Left cardiac atrium (tissue), 4 donors: ENCODE results near the gene SP140. TPM values are rescaled to one million over a fixed set of nuclear protein-coding genes. Genes with fewer than 3 reads are reported as not detected.
A peak's percentile ranks its signal among the peaks of the same experiment; 100 is the strongest.
"Not testable (repeated sequence)": the region's sequence is repeated elsewhere in the genome, so short reads cannot be mapped to it uniquely, and the experiment has no call there.

ENCODE experiments used
- ATAC-seq, 2 donors: fragments of 200-7000 bp; cut with Tn5 transposase; one replicate each; pipeline ENCODE4 v1.9.1; 2020; ENCODE audit warnings: mild to moderate bottlenecking in 2 of 2, moderate library complexity in 2 of 2
- DNase-seq: peaks from one replicate; pipeline ENCODE4 v3.0.0-alpha.2; 2020
- intact Hi-C, 2 donors: fragments of 100-400 bp; cut with DNase I; formaldehyde crosslinking; loops; one replicate each; pipeline versions ENCODE4 v1.14.1 to v1.15.1; 2022 to 2023
- total RNA-seq, 2 donors: library from RNA; stranded (reverse); fragmentation: NEBNext Ultra II Directional; extraction: Animal tissue kit (Norgen Biotek cat#: 25700); gene quantifications; one replicate each; pipeline ENCODE4 v1.2.1, GENCODE V29; 2021
- donor health status: DM: no; HTN: yes; CAD: no.
- donor health status: DM: no; HTN: yes; CAD: no; lungs with severe emphysema.
- donor health status: DM: yes; HTN: yes; CAD: no.
- donor health status: Dilated cardiomyopathy.

The SP140 gene
- total RNA-seq, 2 donors from 2014 or later, result 0.99 to 1.1 TPM

GRCh38 chr2:230318190-230319121 lies 92.9 kb downstream of the SP140 start:
- DNase-seq (no peak), ATAC-seq (no peak)
- intact Hi-C loops, result no loop called here

DNA sequence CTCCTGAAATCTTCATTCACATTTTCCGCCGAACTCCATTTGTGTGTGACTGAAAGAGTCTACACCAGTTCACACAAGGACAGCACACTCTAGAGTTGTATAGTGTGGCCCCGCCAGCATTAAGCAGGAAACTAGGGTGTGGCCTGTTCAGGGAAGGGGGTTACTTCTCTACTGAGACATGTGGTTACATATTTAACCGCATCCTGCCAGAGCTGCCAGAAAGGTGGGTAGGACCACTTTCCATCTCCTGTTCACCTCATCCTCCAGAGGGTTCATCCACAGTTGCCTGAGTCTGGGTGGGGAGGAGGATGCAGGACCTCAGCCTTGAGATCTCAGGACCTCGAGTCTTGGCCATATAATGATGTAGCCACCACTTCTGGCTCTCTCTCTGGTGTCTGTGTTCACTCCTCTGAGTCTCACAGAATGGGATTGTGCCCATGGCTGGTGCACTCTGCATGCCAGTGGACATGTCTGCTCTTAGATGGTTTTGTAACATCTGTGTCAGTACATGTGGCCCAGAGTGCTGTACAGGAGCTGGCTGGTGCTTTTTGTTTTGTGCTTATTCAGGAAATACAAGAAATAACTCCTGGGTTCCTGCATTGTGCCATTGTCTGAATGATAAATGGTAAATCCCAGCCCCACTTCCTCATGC lies 93.8 kb downstream of the SP140 start:
- intact Hi-C loops, result no loop called here
- ATAC-seq (peak; percentile 80 to 81), DNase-seq (no peak)

GRCh38 chr2:230321031-230321430 lies 95.5 kb downstream of the SP140 start:
- no peak for DNase-seq
- intact Hi-C loops, result no loop called here
- no peak for ATAC-seq

GRCh38 chr2:230322561-230323384 lies 97.2 kb downstream of the SP140 start:
- intact Hi-C loops, result no loop called here
- ATAC-seq (no peak), DNase-seq (no peak)

- DNase-seq (no peak), ATAC-seq (no peak)
- intact Hi-C loops, result no loop called here
Measured at GRCh38 chr2:230323385-230324106, 98.0 kb downstream of the SP140 start.

GRCh38 chr2:230324503-230324902 lies 99.0 kb downstream of the SP140 start:
- ATAC-seq, result no peak
- DNase-seq, result no peak
- intact Hi-C loops, result no loop called here

- intact Hi-C loops, result no loop called here
- DNase-seq, result no peak
- no peak for ATAC-seq
Measured at GRCh38 chr2:230325316-230326243, 100.0 kb downstream of the SP140 start.

GRCh38 chr2:230326453-230327417 lies 101.2 kb downstream of the SP140 start, which contains the start of gene SP140L:
Gene SP140L (plus strand): TSS chr2:230327193. CDS start chr2:230327270, 77 bp downstream.
- peak; percentile 97 for ATAC-seq
- intact Hi-C loops, result no loop called here
- DNase-seq, result peak; percentile 79

DNA sequence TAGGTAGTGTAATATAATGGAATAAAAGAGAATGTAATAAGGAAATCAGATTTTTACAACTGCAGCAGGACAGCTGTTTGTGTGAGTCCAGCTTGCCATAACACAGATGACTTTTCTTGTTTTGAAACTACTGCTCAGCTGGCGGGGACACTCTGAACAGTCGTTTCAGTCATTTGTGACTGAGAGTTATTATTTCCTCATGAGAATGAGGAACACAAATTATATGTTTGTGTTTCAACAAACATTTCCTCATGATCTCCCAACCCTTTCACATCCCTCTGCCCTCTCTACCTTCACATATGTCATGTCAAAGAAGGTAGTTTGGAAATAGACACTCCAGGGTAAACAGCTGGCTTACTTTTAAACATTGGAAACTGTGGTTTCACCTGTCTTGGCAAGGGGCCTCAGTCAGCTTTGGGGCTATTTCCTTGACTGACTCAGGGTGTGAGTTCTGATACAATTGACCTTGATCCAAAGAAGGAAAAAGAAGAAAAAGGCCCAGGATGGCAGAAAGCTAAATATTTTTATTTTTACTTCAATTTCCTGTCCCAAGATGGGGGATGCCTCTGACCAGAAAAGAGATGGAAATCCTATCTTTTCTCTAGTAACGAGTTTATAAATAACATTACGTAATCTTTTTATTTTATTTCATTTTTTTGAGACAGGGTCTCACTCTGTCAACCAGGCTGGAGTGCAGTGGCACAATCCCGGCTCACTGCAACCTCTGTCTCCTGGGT lies 102.0 kb downstream of the SP140 start:
- intact Hi-C loops, result no loop called here
- no peak for DNase-seq
- ATAC-seq, result peak; percentile 11 to 19

DNA sequence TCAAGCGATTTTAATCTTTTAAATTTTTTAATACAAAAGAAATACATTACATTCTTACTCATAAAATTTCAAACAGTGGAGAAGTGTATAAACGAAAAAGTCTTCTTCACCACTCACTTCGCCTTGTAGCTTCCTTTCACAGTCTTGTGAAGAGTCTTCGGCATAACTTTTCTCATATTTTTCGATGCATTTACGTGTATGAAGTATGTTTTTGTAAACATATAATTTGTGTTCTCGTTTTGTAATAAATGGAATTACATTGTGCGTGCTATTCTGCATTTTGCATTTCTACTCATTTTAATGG lies 102.6 kb downstream of the SP140 start:
- ATAC-seq (no peak), DNase-seq (no peak)
- intact Hi-C loops, result no loop called here

- DNase-seq, result no peak
- no peak for ATAC-seq
- intact Hi-C loops, result no loop called here
Measured at GRCh38 chr2:230329946-230330605, 104.5 kb downstream of the SP140 start.

DNA sequence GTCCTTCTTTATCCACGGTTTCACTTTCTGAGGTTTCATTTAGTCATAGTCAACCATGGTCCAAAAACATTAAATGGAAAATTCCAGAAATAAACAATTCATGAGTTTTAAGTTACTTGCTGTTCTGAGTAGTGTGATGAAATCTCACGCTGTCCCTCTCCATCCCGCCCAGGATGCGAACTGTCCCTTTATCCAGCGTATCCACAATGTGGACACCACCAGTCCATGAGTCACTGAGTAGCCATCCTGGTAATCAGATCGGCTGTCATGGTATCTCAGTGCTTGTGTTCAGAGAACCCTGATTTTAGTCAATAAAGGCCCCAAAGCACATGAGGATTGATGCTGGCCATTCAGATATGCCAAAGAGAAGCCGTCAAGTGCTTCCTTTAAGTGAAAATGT lies 105.2 kb downstream of the SP140 start:
- DNase-seq, result no peak
- intact Hi-C loops, result no loop called here

DNA sequence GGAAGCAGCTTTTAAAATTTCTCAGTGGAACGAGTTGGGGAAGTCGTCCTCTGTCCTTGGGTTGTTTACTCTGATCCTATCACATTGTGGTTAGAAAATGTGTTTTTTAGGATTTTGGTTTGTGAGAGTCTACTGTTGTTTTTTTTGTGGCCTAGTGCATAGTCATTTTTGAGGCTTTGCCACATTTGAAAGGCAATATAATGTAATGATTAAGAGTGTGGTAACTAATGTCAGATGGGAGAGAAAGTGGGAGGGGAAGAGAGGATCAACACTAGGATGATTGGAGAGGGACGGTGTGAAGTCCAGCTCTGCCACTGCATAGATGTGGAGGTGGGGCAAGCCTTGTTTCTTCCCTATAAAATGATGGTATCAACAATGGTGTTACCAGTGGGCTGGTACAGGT lies 109.9 kb downstream of the SP140 start:
- intact Hi-C loops, result no loop called here
- DNase-seq, result no peak
- no peak for ATAC-seq

More for the DNA sequence above, 105.2 kb downstream of the SP140 start:
- no peak for ATAC-seq

GRCh38 chr2:230335864-230336506 lies 110.4 kb downstream of the SP140 start:
- no peak for DNase-seq
- intact Hi-C loops, result no loop called here
- no peak for ATAC-seq

GRCh38 chr2:230341936-230342528 lies 116.5 kb downstream of the SP140 start:
- DNase-seq, ATAC-seq, intact Hi-C loops: not testable (repeated sequence)
